H1 (cell line): Measurements from ENCODE around the gene FAU.

Experiments
- CEBPB ChIP-seq: IDR thresholded peaks from 2 replicates; pipeline ENCODE4 v1.6.1; 2012; ENCODE audit warnings: low read depth, low read length
- EGR1 ChIP-seq: IDR thresholded peaks from 2 replicates; pipeline ENCODE4 v1.6.1; 2011; ENCODE audit warnings: low read depth, low read length, borderline replicate concordance
- EZH2 ChIP-seq: fragments of 200-600 bp; sonication (generic); IDR thresholded peaks from 2 replicates; pipeline ENCODE4 v1.7.1; 2012; ENCODE audit warnings: low read depth, mild to moderate bottlenecking, moderate library complexity, low read length, inconsistent platforms; ENCODE audit not compliant: severe bottlenecking
- FOSL1 ChIP-seq: IDR thresholded peaks from 2 replicates; pipeline ENCODE4 v1.6.1; 2011; ENCODE audit warnings: mild to moderate bottlenecking, low read depth, low read length, moderate library complexity; ENCODE audit not compliant: insufficient read depth
- GABPA ChIP-seq: IDR thresholded peaks from 2 replicates; pipeline ENCODE4 v1.6.1; 2011; ENCODE audit warnings: mild to moderate bottlenecking, low read length, moderate library complexity, borderline replicate concordance; ENCODE audit not compliant: insufficient read depth
- HDAC6 ChIP-seq: IDR thresholded peaks from one replicate; pipeline ENCODE4 v1.7.1; 2012; ENCODE audit warnings: low read depth, mild to moderate bottlenecking, inconsistent platforms, low read length, moderate library complexity
- JUND ChIP-seq: IDR thresholded peaks from 2 replicates; pipeline ENCODE4 v1.6.1; 2011; ENCODE audit warnings: mild to moderate bottlenecking, improper control_type of control experiment, low read length
- MAFK ChIP-seq: IDR thresholded peaks from 2 replicates; pipeline ENCODE4 v1.6.1; 2012; ENCODE audit warnings: low read depth, mild to moderate bottlenecking, improper control_type of control experiment, low read length
- SP2 ChIP-seq: IDR thresholded peaks from 2 replicates; pipeline ENCODE4 v1.6.1; 2012; ENCODE audit warnings: mild to moderate bottlenecking, low read length, inconsistent platforms
- TAF1 ChIP-seq: IDR thresholded peaks from 2 replicates; pipeline ENCODE4 v1.6.1; 2011; ENCODE audit warnings: mild to moderate bottlenecking, low read depth, low read length
- TF ChIP-seq, protein P1 (sequence below), 3 experiments: IDR thresholded peaks; 1 replicate in 2 of 3; 2 replicates in 1 of 3; pipeline versions ENCODE4 v1.5.1 to v1.6.1; 2011; ENCODE audit warnings: low read length in 3 of 3, mild to moderate bottlenecking in 3 of 3, inconsistent platforms in 2 of 3, low read depth in 1 of 3, moderate library complexity in 1 of 3; ENCODE audit not compliant: insufficient read depth in 1 of 3; ENCODE audit errors: control extremely low read depth in 1 of 3

DNA sequence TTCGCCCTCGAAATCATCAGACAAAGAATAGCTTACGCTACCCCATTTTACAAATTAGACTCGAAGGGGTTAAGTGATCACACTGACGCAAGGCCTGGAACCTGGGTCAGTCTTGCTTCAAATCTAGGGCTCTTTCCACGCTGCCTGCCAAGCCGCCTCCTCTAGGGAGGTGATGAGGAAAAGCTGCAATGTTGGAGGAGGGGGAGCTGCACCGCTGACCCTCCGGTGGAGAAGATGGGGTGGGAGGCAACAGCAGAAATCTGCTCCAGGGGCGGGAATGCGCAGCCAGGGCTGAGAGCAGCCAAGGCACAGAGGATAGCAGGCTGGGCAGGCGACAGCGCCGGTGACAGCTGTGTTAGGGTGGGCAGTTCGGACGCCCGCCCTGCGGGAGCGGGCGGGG lies 11.8 kb upstream of the FAU start:
- TF ChIP-seq, protein P1, sequence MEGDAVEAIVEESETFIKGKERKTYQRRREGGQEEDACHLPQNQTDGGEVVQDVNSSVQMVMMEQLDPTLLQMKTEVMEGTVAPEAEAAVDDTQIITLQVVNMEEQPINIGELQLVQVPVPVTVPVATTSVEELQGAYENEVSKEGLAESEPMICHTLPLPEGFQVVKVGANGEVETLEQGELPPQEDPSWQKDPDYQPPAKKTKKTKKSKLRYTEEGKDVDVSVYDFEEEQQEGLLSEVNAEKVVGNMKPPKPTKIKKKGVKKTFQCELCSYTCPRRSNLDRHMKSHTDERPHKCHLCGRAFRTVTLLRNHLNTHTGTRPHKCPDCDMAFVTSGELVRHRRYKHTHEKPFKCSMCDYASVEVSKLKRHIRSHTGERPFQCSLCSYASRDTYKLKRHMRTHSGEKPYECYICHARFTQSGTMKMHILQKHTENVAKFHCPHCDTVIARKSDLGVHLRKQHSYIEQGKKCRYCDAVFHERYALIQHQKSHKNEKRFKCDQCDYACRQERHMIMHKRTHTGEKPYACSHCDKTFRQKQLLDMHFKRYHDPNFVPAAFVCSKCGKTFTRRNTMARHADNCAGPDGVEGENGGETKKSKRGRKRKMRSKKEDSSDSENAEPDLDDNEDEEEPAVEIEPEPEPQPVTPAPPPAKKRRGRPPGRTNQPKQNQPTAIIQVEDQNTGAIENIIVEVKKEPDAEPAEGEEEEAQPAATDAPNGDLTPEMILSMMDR (IDR thresholded peaks at IDR 0.05; ENCODE audit: control extremely low read depth in 1 of 3, insufficient read depth in 1 of 3, low read depth in 1 of 3, low read length in 3 of 3) = no peak
- TF ChIP-seq EGR1 (no peak), JUND (no peak), MAFK (no peak), HDAC6 (no peak), TAF1 (no peak), EZH2 (no peak), CEBPB (no peak), FOSL1 (no peak), SP2 (no peak), GABPA (no peak)
